GM21423 (cell line): Measurements from ENCODE around the gene EGFL6.
"Not testable (repeated sequence)": the region's sequence is repeated elsewhere in the genome, so short reads cannot be mapped to it uniquely, and the experiment has no call there.

Experiments
- ATAC-seq: cut with Tn5 transposase; IDR thresholded peaks from one replicate; pipeline ENCODE4 v1.9.1; 2021; ENCODE audit warnings: mild to moderate bottlenecking, moderate library complexity; ENCODE audit not compliant: unreplicated experiment

The EGFL6 gene

DNA sequence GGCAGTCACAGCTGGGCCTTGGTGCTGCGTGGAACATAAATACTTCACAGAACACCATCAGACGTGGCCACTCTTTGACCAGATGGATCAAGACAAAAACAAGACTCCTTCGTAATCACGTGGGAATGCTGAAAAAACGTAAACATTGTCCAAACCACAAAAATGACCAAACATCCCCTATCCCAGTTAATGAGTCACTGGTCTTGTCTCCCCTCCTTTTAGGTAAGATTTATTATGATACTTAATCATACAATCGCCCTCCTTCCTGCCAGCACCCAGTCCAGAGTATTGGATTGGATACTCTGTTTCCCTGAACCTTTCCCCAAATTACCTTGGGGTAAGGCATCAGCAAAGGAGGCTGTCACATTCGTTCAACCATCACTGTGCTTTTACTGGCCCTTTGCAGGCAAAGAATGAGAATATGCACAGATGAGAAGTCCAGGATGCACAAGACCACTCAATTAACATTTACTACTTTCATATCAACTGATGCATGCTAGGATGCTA is 82.9 kb downstream of the EGFL6 start:
- no peak for ATAC-seq

DNA sequence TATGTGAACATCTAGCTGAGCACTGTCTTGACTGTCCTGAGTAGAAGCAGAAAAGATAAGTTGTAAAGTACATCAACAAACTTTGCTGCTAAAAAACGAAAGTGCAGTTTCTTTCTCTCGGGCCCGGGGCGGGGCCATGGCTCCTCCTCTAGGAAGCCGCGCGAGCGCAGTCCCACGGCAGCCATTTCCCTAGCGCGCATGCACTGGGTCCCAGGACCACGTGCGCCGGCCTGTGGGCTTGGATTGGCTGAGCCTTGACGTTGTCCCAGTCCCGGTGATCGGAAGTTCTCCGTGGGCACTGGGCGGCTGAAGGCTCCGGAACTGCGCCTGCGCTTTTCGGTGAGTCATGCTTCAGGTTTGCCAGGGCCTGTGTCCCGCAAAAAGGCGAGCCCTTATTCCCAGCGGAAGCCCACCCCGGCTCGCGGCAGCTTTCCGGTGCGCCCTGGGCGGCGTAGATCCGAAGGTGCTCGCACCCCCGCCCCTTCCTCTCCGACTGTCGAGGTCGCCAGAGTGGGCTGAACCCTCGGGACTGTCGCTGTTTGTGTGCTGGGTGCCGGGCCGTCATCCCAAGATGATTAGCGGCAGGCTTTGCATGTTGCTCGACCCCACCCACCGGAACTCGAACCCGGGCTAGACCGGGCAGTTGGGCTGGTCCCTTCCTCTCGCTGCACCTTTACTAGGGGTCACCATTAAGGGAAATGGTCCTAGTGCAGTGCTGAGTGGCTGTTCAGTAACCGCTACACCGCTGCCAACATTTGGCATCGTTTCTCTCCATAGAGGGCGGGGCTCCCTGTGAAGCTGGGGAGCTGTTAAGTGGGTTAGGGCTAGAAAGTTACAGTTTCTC is 83.7 kb downstream of the EGFL6 start, which contains the start of gene TCEANC:
Gene TCEANC, plus strand, starts transcription at position 292 of the 844 bp plus-strand sequence. CDS start 9,368 bp downstream, outside the sequence.
- ATAC-seq = peak; percentile 89

GRCh38 chrX:13654116-13654515 is 84.7 kb downstream of the EGFL6 start:
- ATAC-seq = no peak

- ATAC-seq = no peak
Measured at GRCh38 chrX:13655674-13656073, 86.3 kb downstream of the EGFL6 start.

- no peak for ATAC-seq
Measured at GRCh38 chrX:13658602-13659001, 89.2 kb downstream of the EGFL6 start.

DNA sequence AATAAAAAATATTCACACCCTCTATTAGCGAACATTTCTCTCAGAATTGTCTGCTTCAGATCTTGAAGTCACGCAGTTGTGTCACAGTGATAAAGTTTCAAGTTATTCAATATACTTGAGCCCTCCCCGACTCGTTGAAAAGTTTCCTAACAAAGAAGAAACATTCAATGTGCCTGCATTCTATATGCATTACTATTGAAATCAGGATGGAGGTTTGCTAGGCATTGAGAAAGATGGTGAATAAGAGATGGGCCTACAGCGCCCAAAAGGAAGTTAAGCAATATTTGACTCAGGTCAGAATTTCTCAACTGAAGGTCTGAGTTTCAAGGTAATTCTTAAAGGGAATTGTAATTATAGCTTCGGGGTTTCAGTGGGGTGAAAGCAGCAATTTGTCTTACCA is 89.7 kb downstream of the EGFL6 start:
- no peak for ATAC-seq

DNA sequence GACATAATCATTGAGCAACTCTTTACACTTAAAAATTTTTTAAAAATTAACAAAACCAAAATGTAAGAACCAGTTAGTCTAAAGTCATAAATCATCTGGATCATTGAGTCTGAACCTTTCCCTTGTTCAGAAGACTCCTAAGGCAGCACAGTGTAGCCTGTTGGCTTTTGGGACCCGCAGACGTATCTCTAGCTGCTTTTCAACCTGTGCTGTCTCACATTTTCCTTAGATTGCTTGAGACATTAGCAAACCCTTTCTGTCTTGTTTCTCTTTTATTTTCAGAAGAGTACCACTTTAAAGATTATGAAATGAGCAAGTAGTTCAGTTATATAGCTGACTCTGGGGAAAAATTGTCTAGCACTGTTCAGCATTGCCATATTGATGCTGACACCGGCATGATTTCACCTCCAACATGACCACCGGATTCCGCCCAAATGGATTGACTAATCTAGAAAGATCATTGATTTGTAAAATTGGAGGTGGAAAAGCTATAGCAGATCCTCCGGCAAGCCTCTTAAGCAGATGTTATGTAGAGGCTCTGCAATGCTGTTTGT is 92.4 kb downstream of the EGFL6 start:
- ATAC-seq = no peak

- ATAC-seq = no peak
Measured at GRCh38 chrX:13662355-13662791, 93.0 kb downstream of the EGFL6 start.

- no peak for ATAC-seq
Measured at GRCh38 chrX:13664020-13664419, 94.6 kb downstream of the EGFL6 start.

- no peak for ATAC-seq
Measured at GRCh38 chrX:13666836-13667235, 97.4 kb downstream of the EGFL6 start.

DNA sequence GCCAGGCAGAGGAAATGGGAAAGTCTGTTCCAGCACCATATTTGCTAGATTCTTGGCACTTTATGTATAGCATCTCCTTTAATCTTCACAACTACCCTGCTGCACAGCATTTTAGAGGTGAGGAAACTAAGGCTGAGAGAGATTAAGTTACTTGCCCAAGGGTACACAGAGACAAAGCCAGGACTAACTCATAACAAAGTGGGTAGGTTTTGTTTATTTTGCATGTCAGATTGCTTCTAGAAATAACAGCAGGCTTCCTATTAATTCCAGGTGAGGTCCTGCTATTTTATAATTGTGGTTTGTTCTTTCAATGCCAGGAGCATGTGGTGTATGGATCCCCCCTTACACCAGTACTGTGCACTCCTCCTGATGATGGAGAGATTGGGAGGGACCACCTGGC is 98.5 kb downstream of the EGFL6 start:
- ATAC-seq = no peak

- ATAC-seq = peak; percentile 76
Measured at GRCh38 chrX:13669246-13669737, 99.9 kb downstream of the EGFL6 start.

DNA sequence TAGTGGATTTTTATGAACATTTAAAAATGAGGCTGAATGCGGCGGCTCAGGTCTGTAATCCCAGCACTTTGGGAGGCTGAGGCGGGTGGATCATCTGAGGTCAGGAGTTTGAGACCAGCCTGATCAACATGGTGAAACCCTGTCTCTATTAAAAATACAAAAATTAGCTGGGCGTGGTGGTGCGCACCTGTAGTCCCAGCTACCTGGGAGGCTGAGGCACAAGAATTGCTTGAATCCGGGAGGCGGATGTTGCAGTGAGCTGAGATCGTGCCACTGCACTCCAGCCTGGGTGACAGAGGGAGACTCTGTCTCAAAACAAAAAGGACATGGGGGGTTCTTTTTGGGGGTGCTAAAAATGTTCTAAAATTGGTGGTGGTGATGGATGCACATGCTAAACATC is 100.4 kb downstream of the EGFL6 start:
- ATAC-seq = not testable (repeated sequence)

DNA sequence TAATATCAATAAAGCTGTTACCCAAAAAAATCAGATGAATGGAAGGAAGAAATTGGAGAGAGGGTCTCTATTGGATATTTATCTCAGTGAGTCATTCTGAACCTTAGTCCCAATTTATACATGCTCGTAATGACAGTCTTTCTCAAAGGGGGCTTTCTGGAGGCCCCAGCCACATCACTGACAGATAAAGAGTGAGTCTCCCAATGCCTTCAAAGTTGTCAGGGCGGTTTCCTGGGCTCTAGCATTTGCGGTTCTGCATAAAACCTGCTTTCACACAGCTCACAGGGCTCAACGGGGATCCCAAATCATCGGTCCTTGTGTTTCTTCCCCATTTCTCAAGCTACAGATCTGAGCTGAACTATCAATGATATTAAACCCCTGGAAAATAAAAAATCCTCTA is 100.8 kb downstream of the EGFL6 start:
- no peak for ATAC-seq

DNA sequence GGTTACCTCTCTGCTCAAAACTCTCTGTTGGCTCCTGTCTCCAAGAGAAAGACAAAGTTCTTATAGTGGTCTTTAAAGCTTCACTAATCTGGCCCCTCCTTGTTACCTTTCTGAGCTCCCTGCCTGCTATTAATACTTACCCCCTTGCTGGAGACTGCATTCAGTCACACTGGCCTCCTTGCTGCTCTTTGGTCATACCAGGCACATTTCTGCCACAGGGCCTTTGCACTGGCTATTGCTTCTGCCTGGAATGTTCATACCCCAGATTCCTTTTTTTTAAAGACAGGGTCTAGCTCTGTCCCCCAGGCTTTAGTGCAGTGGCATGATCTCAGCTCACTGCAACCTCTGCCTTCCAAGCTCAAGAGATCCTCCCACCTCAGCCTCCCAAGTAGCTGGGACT is 103.6 kb downstream of the EGFL6 start:
- ATAC-seq = no peak

- ATAC-seq = no peak
Measured at GRCh38 chrX:13676885-13677284, 107.5 kb downstream of the EGFL6 start.

GRCh38 chrX:13679700-13680099 is 110.3 kb downstream of the EGFL6 start:
- not testable (repeated sequence) for ATAC-seq

DNA sequence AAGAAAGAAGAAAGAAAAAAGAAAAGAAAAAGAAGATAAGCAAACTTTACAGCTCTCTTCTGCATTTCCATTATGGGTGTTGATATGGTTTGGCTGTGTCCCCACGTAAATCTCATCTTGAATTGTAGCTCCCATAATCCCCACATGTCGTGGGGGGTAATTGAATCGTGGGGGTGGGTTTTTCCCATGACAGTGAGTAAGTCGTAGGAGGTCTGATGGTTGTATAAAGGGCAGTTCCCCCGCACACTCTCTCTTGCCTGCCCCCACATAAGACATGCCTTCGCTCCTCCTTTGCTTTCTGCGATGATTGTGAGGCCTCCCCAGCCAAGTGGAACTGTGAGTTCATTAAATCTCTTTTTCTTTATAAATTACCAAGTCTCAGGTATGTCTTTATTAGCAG is 112.2 kb downstream of the EGFL6 start:
- ATAC-seq = no peak
